GM12878 (cell line): ENCODE data around the gene MED22. TPM values are rescaled to one million over a fixed set of nuclear protein-coding genes. Genes with fewer than 3 reads are reported as not detected.

Experiments
- BRCA1 ChIP-seq: IDR thresholded peaks from 2 replicates; pipeline ENCODE4 v1.6.1; 2011; ENCODE audit warnings: low read depth, low read length, improper control_type of control experiment
- CHD4 ChIP-seq: fragments of 200-600 bp; sonication (generic); IDR thresholded peaks from 2 replicates; pipeline ENCODE4 v1.6.1; 2016; ENCODE audit warnings: mild to moderate bottlenecking
- CREM ChIP-seq: IDR thresholded peaks from 2 replicates; pipeline ENCODE4 v1.6.1; 2014; ENCODE audit warnings: antibody characterized with exemption, low read depth
- IKZF2 ChIP-seq, 2 experiments: fragments of 450-650 bp; IDR thresholded peaks; 2 replicates each; pipeline ENCODE4 v1.6.1; 2017; ENCODE audit warnings: mild to moderate bottlenecking in 2 of 2, moderate library complexity in 2 of 2
- JUNB ChIP-seq: IDR thresholded peaks from 2 replicates; pipeline ENCODE4 v1.6.1; 2016; ENCODE audit warnings: antibody characterized with exemption, mild to moderate bottlenecking
- MTA3 ChIP-seq: IDR thresholded peaks from 2 replicates; pipeline ENCODE4 v1.6.1; 2012; ENCODE audit warnings: low read length, inconsistent platforms, borderline replicate concordance
- MYC ChIP-seq: IDR thresholded peaks from 2 replicates; pipeline ENCODE4 v1.6.1; 2011; ENCODE audit warnings: mild to moderate bottlenecking, low read length, moderate library complexity, inconsistent platforms; ENCODE audit not compliant: insufficient read depth, insufficient replicate concordance, insufficient read length, severe bottlenecking
- NR2C2 ChIP-seq: IDR thresholded peaks from 2 replicates; pipeline ENCODE4 v1.6.1; 2011; ENCODE audit warnings: borderline replicate concordance, low read depth; ENCODE audit not compliant: control insufficient read depth, insufficient read length
- POLR2AphosphoS2 ChIP-seq: IDR thresholded peaks from 2 replicates; pipeline ENCODE4 v1.6.1; 2011; ENCODE audit warnings: low read depth, mild to moderate bottlenecking, low read length, improper control_type of control experiment, moderate library complexity
- RBBP5 ChIP-seq: fragments of 200-600 bp; sonication (generic); conservative IDR thresholded peaks from 2 replicates; pipeline ENCODE4 v1.6.1; 2016
- SMARCA5 ChIP-seq: fragments of 450-650 bp; IDR thresholded peaks from 2 replicates; pipeline ENCODE4 v1.6.1; 2017; ENCODE audit warnings: mild to moderate bottlenecking
- STAT3 ChIP-seq: IDR thresholded peaks from 2 replicates; pipeline ENCODE4 v1.6.1; 2011; ENCODE audit warnings: low read depth, low read length, improper control_type of control experiment
- TARDBP ChIP-seq: IDR thresholded peaks from 2 replicates; pipeline ENCODE4 v1.6.1; 2016; ENCODE audit warnings: borderline replicate concordance
- TBL1XR1 ChIP-seq: IDR thresholded peaks from 2 replicates; pipeline ENCODE4 v1.6.1; 2012; ENCODE audit warnings: low read depth, low read length, improper control_type of control experiment
- TCF7 ChIP-seq: IDR thresholded peaks from 2 replicates; pipeline ENCODE4 v1.6.1; 2014; ENCODE audit warnings: antibody characterized with exemption, borderline replicate concordance
- WRNIP1 ChIP-seq: IDR thresholded peaks from 2 replicates; pipeline ENCODE4 v1.6.1; 2011; ENCODE audit warnings: low read depth, low read length, improper control_type of control experiment, borderline replicate concordance
- ZNF622 ChIP-seq: fragments of 450-650 bp; IDR thresholded peaks from 2 replicates; pipeline ENCODE4 v1.6.1; 2017; ENCODE audit warnings: mild to moderate bottlenecking, inconsistent platforms
- ZSCAN29 ChIP-seq: fragments of 450-650 bp; IDR thresholded peaks from 2 replicates; pipeline ENCODE4 v1.6.1; 2017; ENCODE audit warnings: mild to moderate bottlenecking, moderate library complexity
- polyA plus RNA-seq, 11 experiments: library from polyadenylated mRNA; depleted of rRNA in 4 of 11; unstranded in 6 of 11; stranded (reverse) in 5 of 11; fragments of >200 nt; fragmentation: Nextera tagmentation in 4 of 11; fragmentation: Illumina TruSeq in 1 of 11; extraction: Ambion mirVana in 4 of 11; extraction: Trizol in 1 of 11; gene quantifications; 1 replicate in 1 of 11; 2 replicates in 10 of 11; pipeline versions ENCODE4 v1.2.1 to v1.2.3, GENCODE V29; 2011 to 2016; ENCODE audit warnings: inconsistent platforms in 2 of 11, missing spikeins in 2 of 11, low read depth in 1 of 11
- total RNA-seq, 4 experiments: library from RNA; depleted of rRNA in 3 of 4; stranded (reverse); fragments of >200 nt in 3 of 4; fragmentation: Illumina TruSeq in 1 of 4; extraction: Trizol in 1 of 4; gene quantifications; 2 replicates each; pipeline versions ENCODE4 v1.2.1 to v1.2.3, GENCODE V29; 2013 to 2021
- TF ChIP-seq, protein P1 (sequence below): IDR thresholded peaks from 2 replicates; pipeline ENCODE4 v1.6.1; 2011; ENCODE audit warnings: borderline replicate concordance, low read depth, mild to moderate bottlenecking, moderate library complexity, low read length; ENCODE audit not compliant: insufficient read depth, poor library complexity, severe bottlenecking
- TF ChIP-seq, protein P2 (sequence below): fragments of 450-650 bp; formaldehyde crosslinking; IDR thresholded peaks from 2 replicates; pipeline ENCODE4 v1.4.0; 2022; ENCODE audit warnings: mild to moderate bottlenecking, moderate library complexity
- TF ChIP-seq, protein P3 (sequence below): fragments of 450-650 bp; IDR thresholded peaks from 2 replicates; pipeline ENCODE4 v1.6.1; 2016; ENCODE audit warnings: mild to moderate bottlenecking
- TF ChIP-seq, protein P4 (sequence below): fragments of 450-650 bp; formaldehyde crosslinking; IDR thresholded peaks from 2 replicates; pipeline ENCODE4 v1.4.0; 2020; ENCODE audit warnings: mild to moderate bottlenecking, moderate library complexity

MED22 gene
- total and polyA plus RNA-seq, 10 of the 15 experiments (the other 5 are each of a cell fraction or from before 2014, with no cell fraction given): 1.4 to 42.1 (median 24.6) TPM

GRCh38 chr9:133347985-133348717, at the start of gene MED22, which contains the start of gene RPL7A (continued):
- no peak for TF ChIP-seq CHD4
- TF ChIP-seq, protein P1, sequence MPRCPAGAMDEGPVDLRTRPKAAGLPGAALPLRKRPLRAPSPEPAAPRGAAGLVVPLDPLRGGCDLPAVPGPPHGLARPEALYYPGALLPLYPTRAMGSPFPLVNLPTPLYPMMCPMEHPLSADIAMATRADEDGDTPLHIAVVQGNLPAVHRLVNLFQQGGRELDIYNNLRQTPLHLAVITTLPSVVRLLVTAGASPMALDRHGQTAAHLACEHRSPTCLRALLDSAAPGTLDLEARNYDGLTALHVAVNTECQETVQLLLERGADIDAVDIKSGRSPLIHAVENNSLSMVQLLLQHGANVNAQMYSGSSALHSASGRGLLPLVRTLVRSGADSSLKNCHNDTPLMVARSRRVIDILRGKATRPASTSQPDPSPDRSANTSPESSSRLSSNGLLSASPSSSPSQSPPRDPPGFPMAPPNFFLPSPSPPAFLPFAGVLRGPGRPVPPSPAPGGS: peak; percentile 10
- no peak for TF ChIP-seq WRNIP1
- no peak for TF ChIP-seq TBL1XR1
- TF ChIP-seq POLR2AphosphoS2: peak; percentile 97
- peak; percentile 57; the same call in 1 of the 2 replicates for TF ChIP-seq CREM
- no peak for TF ChIP-seq NR2C2
- no peak for TF ChIP-seq ZSCAN29
- TF ChIP-seq MTA3: peak; percentile 67; the same call in 1 of the 2 replicates
- peak; percentile 95 for TF ChIP-seq MYC
- TF ChIP-seq ZNF622: no peak
- peak; percentile 92 for TF ChIP-seq BRCA1
- no peak for TF ChIP-seq STAT3
- 0 out of 2 replicates have a peak, but pooled peaks have one; percentile 45 for TF ChIP-seq TARDBP
- TF ChIP-seq, protein P2, sequence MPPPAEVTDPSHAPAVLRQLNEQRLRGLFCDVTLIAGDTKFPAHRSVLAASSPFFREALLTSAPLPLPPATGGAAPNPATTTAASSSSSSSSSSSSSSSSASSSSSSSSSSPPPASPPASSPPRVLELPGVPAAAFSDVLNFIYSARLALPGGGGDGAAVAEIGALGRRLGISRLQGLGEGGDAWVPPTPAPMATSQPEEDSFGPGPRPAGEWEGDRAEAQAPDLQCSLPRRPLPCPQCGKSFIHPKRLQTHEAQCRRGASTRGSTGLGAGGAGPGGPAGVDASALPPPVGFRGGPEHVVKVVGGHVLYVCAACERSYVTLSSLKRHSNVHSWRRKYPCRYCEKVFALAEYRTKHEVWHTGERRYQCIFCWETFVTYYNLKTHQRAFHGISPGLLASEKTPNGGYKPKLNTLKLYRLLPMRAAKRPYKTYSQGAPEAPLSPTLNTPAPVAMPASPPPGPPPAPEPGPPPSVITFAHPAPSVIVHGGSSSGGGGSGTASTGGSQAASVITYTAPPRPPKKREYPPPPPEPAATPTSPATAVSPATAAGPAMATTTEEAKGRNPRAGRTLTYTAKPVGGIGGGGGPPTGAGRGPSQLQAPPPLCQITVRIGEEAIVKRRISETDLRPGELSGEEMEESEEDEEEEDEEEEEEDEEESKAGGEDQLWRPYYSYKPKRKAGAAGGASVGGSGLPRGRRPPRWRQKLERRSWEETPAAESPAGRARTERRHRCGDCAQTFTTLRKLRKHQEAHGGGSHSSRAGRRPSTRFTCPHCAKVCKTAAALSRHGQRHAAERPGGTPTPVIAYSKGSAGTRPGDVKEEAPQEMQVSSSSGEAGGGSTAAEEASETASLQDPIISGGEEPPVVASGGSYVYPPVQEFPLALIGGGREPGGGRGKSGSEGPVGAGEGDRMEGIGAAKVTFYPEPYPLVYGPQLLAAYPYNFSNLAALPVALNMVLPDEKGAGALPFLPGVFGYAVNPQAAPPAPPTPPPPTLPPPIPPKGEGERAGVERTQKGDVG (CRISPR knock-in tag): no peak
- peak; percentile 99 for TF ChIP-seq RBBP5
- TF ChIP-seq, protein P3, sequence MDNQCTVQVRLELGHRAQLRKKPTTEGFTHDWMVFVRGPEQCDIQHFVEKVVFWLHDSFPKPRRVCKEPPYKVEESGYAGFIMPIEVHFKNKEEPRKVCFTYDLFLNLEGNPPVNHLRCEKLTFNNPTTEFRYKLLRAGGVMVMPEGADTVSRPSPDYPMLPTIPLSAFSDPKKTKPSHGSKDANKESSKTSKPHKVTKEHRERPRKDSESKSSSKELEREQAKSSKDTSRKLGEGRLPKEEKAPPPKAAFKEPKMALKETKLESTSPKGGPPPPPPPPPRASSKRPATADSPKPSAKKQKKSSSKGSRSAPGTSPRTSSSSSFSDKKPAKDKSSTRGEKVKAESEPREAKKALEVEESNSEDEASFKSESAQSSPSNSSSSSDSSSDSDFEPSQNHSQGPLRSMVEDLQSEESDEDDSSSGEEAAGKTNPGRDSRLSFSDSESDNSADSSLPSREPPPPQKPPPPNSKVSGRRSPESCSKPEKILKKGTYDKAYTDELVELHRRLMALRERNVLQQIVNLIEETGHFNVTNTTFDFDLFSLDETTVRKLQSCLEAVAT: peak; percentile 89
- no peak for TF ChIP-seq TCF7
- TF ChIP-seq, protein P4, sequence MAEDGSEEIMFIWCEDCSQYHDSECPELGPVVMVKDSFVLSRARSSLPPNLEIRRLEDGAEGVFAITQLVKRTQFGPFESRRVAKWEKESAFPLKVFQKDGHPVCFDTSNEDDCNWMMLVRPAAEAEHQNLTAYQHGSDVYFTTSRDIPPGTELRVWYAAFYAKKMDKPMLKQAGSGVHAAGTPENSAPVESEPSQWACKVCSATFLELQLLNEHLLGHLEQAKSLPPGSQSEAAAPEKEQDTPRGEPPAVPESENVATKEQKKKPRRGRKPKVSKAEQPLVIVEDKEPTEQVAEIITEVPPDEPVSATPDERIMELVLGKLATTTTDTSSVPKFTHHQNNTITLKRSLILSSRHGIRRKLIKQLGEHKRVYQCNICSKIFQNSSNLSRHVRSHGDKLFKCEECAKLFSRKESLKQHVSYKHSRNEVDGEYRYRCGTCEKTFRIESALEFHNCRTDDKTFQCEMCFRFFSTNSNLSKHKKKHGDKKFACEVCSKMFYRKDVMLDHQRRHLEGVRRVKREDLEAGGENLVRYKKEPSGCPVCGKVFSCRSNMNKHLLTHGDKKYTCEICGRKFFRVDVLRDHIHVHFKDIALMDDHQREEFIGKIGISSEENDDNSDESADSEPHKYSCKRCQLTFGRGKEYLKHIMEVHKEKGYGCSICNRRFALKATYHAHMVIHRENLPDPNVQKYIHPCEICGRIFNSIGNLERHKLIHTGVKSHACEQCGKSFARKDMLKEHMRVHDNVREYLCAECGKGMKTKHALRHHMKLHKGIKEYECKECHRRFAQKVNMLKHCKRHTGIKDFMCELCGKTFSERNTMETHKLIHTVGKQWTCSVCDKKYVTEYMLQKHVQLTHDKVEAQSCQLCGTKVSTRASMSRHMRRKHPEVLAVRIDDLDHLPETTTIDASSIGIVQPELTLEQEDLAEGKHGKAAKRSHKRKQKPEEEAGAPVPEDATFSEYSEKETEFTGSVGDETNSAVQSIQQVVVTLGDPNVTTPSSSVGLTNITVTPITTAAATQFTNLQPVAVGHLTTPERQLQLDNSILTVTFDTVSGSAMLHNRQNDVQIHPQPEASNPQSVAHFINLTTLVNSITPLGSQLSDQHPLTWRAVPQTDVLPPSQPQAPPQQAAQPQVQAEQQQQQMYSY (CRISPR knock-in tag): no peak
- peak; percentile 78; the same call in 1 of the 2 replicates for TF ChIP-seq SMARCA5
- no peak for TF ChIP-seq JUNB
- TF ChIP-seq IKZF2 (IDR thresholded peaks at IDR 0.05): no peak
